ENCODE results near the gene MYO16.
A peak's percentile ranks its signal among the peaks of the same experiment; 100 is the strongest.

MYO16 gene

GRCh38 chr13:108667205-108667604, 37.8 kb downstream of the MYO16 start:
- no peak for DNase-seq

DNA sequence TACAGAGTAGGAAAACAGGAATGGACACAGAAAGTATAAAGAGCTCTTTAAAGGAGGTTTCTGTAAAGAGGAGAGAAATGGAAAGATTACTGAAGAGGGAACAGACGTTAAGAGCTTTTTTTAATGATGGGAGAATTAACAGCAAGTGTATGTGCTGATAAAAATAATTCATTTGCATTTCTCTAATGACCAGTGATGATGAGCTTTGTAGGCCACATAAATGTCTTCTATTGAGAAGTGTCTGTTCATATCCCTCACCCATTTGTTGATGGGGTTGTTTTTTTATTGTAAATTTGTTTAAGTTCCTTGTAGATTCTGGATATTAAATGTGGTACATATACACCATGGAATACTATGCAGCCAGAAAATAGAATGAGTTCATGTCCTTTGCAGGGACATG, 40.0 kb downstream of the MYO16 start:
- DNase-seq = peak; percentile 15

DNA sequence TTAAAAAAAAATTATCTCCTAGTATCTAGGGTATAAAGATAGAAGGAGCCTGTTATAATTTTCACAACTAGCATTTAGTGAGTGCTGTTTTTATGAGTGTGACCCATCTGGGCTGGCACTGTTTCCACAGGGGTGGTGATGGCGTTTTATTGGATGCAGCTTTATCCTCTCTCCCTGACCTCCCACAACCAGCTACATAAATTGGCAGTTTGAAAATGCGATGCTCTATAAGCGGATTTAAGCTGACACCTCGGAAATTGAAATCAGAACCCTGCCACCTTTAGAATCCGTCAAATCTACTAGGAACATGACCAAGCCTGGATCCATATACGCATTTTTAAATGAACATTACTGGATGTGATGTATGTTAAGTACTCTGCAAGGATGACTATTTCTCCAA, 44.9 kb downstream of the MYO16 start:
- no peak for DNase-seq

DNA sequence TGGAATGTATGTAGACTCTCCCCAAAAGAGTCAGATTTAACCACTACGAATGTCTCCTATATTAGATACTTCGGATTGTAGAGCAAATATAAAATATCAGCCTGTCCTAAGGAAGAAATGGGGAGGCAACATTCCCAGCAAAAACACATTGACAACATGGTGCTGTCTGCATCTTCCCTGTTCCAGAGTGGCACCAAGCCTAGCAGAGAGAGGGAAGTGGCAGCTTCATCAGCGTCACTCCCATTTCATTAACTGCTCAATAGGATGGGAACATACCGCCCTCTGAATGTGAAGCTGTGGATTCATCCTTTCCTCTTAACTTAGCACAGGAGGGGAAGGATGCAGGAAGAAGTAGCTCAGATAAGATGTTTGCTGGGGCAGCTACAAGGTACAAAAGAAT, 45.4 kb downstream of the MYO16 start:
- DNase-seq = no peak

GRCh38 chr13:108676620-108677019, 47.2 kb downstream of the MYO16 start:
- no peak for DNase-seq

- DNase-seq = no peak
These were observed 48.4 kb downstream of the MYO16 start for GRCh38 chr13:108677806-108678205.

DNA sequence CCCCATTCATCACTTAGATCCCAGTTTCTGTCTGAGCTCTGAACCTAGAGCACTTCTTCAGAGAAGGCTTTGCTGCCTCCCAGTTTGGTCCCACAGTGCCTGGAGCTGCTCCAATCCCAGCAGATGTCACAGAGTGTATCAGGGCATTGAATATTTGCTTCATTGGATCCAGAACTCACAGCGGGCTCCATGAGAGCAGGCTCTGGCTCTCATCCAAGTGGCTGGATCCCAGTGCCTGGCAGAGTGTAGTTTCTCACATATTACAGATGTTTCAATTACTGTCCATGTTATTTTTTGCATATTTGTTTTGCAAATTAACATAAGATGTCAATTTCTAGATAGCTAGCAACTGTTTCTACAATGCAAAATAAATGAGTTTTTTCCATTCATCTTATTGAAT, 50.6 kb downstream of the MYO16 start:
- no peak for DNase-seq

DNA sequence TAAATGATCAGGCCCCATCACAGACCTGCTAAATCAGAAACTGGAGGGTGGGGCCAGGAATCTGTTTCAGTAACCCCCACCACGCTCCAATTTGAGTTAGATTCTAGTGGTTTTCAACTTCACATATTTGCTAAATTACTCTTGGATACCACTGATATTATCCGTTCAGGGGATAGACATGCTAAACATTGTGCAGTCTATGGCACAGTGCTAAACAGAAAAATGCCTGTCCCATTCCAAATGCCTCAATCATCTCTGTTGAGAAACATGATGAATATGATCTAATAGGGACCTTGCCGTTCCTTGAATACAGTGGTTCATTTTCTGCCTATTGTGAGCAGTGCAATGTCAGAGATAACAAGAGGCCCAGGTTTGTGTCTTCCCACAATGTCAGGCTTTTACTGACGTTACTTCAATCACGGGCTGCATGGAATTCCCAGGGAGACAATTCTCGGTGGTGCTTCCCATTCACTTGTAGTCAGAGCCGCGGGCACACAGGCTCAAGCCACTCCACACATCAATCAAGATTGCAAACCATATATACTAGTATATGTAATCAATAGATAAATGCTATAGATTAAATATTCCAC, 52.7 kb downstream of the MYO16 start:
- no peak for DNase-seq

DNA sequence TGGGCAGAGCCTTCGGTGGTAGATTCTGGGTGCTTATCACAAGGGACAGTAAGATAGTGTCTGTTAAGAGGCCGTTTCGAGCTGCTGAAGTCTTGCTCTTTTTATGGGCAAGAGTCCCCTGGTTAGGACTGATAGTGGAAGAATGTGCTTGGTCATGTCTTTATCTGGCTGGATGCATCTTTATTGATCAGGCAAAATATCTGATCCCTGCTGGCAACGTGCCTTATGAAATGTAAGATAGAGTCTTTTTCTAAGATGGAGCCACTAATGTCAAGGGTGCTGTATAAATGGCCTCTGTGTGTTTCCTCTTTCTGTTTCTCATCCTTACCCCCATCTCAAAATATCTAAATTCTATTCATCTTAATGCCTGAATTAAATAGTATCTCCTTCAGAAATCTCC, 53.3 kb downstream of the MYO16 start:
- peak; percentile 4 for DNase-seq

- DNase-seq = no peak
These were observed 56.6 kb downstream of the MYO16 start for GRCh38 chr13:108686027-108686426.

- DNase-seq = no peak
These were observed 61.3 kb downstream of the MYO16 start for GRCh38 chr13:108690726-108691125.

DNA sequence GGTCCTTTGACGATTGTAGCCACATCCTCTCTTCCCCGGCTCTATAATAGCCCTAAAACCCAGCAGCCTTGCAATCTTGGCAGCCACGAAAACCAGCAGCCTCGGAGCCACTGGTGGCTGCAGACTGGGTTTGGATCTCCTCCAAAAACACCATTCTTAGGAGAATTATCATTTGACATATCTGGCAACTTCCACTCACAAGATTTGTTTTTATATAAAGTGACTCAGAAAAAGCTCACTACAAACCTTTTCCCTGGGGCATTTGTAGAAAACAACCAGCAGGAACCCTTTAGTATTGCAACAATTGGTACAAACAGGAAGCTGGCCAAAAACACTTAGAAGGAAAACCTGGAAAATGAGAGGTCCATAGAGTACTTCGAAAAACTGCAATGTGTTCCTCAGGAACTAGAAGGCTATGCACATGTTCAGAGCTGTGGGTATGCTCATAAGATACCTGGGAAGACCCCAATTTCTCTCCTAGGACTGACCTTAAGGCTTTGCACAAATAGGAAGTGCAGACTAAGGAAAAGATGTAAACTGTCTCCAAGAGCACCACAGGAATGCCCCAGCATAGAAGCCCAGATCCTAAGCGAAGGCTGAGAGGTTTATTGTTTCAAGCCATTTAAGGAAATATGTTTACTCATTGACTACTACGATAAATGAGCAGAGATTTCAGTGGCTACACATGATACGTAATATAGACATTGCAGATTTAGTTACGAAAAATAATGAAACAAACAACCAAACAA, 71.2 kb downstream of the MYO16 start:
- DNase-seq = peak; percentile 13

DNA sequence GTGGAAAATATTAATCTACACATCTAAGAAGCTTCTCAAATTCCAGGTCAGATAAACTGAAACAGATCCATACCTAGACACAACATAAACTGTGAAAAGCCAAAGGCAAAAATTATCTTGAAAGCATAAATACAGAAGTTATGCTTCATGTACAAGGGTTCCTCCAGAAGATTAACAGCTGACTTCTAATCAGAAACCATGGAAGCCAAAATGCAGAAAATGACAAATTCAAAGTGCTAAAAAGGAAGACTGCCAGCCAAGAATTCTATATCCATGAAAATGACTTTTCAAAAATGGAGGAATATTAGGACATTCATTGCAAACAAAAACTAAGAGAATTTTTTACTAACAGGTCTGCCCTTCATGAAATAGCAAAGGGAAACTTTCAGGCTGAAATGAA, 72.8 kb downstream of the MYO16 start:
- no peak for DNase-seq

- DNase-seq = no peak
These were observed 75.6 kb downstream of the MYO16 start for GRCh38 chr13:108705031-108705430.

- DNase-seq = no peak
These were observed 78.2 kb downstream of the MYO16 start for GRCh38 chr13:108707584-108707983.

DNA sequence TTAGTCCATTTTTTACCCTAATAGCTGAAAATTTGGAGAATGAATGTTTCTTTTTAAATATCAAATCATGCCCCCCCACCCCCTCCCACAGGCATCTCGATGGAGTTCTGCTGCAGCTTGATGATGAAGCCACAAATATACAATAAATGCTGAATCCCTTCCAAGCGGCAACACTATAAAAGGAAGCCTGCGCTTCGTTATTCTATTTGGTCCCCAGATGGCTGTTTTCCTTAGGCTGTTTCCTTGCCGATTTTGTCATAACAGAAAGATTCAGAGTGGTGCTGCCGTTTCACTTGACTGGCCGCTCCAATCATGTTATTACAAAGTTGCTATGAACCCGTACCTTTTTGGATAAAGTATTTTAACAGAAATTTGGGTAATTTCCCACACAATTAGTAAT, 79.5 kb downstream of the MYO16 start:
- no peak for DNase-seq

- no peak for DNase-seq
These were observed 82.0 kb downstream of the MYO16 start for GRCh38 chr13:108711386-108711785.

- no peak for DNase-seq
These were observed 96.1 kb downstream of the MYO16 start for GRCh38 chr13:108725471-108725870.

DNA sequence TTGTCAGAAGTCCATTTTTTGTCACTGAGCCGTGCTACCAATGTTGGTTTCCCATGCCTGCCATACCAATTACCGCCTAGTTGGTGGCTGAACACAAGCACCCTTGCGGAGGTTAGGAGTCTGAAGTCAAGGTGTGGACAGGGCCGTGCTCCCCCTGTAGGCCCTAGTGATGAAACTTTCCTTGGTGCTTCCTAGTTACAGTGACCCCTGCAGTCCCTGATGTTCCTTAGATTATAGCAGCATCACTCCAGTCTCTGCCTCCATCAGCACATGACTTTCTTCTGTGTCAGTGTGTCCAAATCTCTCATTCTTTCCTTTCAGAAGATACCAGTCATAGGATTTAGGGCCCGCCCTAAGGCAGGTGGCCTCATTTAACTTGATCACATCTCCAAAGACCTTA, 99.0 kb downstream of the MYO16 start:
- DNase-seq = peak; percentile 3

DNA sequence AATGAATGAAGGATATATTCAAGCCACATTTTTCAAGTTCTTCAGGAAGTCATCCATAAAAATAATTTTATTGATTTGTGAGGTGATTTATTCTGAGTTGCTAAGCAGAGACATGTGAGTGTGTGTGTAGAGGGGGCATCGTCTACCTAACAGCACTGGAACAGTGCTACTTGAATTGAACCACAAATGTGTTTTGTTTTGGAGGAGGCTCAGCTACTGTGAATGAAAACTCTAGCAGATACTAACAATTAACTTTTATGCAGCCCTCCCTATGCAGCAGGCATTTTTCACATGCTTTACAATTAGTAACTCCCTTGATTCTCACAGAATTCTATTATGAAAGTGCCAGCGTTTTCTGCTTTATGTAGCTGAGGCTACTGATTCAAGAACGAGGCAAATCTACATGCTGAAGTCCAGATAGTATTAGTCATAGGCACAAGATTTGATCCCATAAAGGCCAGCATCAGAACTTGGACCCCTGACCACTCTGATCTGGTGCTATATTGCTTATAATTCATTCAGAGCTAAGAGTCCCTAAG, 103.7 kb downstream of the MYO16 start:
- DNase-seq = no peak

- peak; percentile 2 for DNase-seq
These were observed 105.3 kb downstream of the MYO16 start for GRCh38 chr13:108734676-108735075.

DNA sequence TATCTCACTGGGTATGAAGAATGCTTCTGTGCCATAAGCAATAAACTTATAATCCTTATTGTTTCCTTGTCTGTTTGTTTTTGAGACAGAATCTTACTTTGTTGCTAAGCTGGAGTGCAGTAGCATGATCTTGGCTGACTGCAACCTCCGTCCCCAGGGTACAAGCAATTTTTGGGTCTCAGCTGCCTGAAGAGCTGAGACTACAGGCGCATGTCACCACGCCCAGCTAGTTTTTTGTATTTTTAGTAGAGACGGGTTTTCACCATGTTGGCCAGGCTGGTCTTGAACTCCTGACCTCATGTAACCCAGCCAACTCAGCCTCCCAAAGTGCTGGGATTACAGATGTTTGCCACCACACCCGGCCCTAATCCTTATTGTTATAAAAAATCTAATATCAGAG, 112.5 kb downstream of the MYO16 start:
- DNase-seq = no peak

GRCh38 chr13:108742701-108743451, 113.5 kb downstream of the MYO16 start:
- no peak for DNase-seq

- DNase-seq = no peak
These were observed 114.1 kb downstream of the MYO16 start for GRCh38 chr13:108743522-108743921.
